H1 (cell line): ENCODE measurements around the gene APEX2. TPM values are rescaled to one million over a fixed set of nuclear protein-coding genes. Genes with fewer than 3 reads are reported as not detected.

Source experiments
- TEAD4 ChIP-seq: IDR thresholded peaks from 2 replicates; pipeline ENCODE4 v1.6.1; 2012; ENCODE audit warnings: low read depth, low read length, inconsistent platforms, mixed read lengths
- YY1 ChIP-seq: IDR thresholded peaks from 2 replicates; pipeline ENCODE4 v1.6.1; 2011; ENCODE audit warnings: low read depth, mild to moderate bottlenecking, low read length
- polyA plus RNA-seq, 7 experiments: library from polyadenylated mRNA; depleted of rRNA in 3 of 7; stranded (reverse) in 5 of 7; unstranded in 2 of 7; fragments of >200 nt in 5 of 7; fragments of 200-250 nt in 2 of 7; gene quantifications; 1 replicate in 5 of 7; 2 replicates in 1 of 7; 4 replicates in 1 of 7; pipeline versions ENCODE4 v1.2.1 to v1.2.3, GENCODE V29; 2011 to 2013; ENCODE audit warnings: missing spikeins in 2 of 7, mixed read lengths in 2 of 7
- total RNA-seq: library from RNA; stranded (reverse); fragmentation: NEBNext Ultra II Directional; extraction: Animal tissue kit (Norgen Biotek cat#: 25700); gene quantifications from 2 replicates; pipeline ENCODE4 v1.2.1, GENCODE V29; 2021
- TF ChIP-seq, protein P1 (sequence below): fragments of 300-600 bp; sonication (generic); IDR thresholded peaks from 2 replicates; pipeline ENCODE4 v1.7.1; 2012; ENCODE audit warnings: low read length, moderate library complexity, mild to moderate bottlenecking, inconsistent platforms; ENCODE audit not compliant: insufficient replicate concordance
- TF ChIP-seq, protein P2 (sequence below): IDR thresholded peaks from 2 replicates; pipeline ENCODE4 v1.6.1; 2012; ENCODE audit warnings: low read length, inconsistent platforms

Gene APEX2
- total and polyA plus RNA-seq, 2 of the 8 experiments (the other 6 are each of a cell fraction or from before 2014, with no cell fraction given), result 18.9 to 36.4 TPM

DNA sequence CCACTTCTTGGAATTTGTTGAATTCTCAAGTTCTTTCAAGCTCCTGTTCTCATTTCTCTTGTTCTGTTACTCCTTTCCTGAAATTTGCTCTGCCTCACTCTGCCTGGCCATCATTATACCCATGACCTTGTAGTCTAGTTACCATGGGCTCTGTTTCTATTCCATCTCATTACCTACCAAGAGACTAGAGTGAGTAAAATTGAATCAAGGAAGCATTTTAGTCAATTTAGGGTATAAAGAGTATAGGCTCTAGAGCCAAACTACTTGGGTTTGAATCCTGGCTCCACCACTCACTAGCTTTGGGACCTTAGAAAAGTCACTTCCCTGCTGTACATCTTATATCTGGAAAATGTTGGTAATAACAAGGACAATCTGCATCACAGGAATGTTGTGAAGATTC is 28.4 kb downstream of the APEX2 start (continued):
- TF ChIP-seq, protein P1, sequence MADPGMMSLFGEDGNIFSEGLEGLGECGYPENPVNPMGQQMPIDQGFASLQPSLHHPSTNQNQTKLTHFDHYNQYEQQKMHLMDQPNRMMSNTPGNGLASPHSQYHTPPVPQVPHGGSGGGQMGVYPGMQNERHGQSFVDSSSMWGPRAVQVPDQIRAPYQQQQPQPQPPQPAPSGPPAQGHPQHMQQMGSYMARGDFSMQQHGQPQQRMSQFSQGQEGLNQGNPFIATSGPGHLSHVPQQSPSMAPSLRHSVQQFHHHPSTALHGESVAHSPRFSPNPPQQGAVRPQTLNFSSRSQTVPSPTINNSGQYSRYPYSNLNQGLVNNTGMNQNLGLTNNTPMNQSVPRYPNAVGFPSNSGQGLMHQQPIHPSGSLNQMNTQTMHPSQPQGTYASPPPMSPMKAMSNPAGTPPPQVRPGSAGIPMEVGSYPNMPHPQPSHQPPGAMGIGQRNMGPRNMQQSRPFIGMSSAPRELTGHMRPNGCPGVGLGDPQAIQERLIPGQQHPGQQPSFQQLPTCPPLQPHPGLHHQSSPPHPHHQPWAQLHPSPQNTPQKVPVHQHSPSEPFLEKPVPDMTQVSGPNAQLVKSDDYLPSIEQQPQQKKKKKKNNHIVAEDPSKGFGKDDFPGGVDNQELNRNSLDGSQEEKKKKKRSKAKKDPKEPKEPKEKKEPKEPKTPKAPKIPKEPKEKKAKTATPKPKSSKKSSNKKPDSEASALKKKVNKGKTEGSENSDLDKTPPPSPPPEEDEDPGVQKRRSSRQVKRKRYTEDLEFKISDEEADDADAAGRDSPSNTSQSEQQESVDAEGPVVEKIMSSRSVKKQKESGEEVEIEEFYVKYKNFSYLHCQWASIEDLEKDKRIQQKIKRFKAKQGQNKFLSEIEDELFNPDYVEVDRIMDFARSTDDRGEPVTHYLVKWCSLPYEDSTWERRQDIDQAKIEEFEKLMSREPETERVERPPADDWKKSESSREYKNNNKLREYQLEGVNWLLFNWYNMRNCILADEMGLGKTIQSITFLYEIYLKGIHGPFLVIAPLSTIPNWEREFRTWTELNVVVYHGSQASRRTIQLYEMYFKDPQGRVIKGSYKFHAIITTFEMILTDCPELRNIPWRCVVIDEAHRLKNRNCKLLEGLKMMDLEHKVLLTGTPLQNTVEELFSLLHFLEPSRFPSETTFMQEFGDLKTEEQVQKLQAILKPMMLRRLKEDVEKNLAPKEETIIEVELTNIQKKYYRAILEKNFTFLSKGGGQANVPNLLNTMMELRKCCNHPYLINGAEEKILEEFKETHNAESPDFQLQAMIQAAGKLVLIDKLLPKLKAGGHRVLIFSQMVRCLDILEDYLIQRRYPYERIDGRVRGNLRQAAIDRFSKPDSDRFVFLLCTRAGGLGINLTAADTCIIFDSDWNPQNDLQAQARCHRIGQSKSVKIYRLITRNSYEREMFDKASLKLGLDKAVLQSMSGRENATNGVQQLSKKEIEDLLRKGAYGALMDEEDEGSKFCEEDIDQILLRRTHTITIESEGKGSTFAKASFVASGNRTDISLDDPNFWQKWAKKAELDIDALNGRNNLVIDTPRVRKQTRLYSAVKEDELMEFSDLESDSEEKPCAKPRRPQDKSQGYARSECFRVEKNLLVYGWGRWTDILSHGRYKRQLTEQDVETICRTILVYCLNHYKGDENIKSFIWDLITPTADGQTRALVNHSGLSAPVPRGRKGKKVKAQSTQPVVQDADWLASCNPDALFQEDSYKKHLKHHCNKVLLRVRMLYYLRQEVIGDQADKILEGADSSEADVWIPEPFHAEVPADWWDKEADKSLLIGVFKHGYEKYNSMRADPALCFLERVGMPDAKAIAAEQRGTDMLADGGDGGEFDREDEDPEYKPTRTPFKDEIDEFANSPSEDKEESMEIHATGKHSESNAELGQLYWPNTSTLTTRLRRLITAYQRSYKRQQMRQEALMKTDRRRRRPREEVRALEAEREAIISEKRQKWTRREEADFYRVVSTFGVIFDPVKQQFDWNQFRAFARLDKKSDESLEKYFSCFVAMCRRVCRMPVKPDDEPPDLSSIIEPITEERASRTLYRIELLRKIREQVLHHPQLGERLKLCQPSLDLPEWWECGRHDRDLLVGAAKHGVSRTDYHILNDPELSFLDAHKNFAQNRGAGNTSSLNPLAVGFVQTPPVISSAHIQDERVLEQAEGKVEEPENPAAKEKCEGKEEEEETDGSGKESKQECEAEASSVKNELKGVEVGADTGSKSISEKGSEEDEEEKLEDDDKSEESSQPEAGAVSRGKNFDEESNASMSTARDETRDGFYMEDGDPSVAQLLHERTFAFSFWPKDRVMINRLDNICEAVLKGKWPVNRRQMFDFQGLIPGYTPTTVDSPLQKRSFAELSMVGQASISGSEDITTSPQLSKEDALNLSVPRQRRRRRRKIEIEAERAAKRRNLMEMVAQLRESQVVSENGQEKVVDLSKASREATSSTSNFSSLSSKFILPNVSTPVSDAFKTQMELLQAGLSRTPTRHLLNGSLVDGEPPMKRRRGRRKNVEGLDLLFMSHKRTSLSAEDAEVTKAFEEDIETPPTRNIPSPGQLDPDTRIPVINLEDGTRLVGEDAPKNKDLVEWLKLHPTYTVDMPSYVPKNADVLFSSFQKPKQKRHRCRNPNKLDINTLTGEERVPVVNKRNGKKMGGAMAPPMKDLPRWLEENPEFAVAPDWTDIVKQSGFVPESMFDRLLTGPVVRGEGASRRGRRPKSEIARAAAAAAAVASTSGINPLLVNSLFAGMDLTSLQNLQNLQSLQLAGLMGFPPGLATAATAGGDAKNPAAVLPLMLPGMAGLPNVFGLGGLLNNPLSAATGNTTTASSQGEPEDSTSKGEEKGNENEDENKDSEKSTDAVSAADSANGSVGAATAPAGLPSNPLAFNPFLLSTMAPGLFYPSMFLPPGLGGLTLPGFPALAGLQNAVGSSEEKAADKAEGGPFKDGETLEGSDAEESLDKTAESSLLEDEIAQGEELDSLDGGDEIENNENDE, result no peak
- TF ChIP-seq YY1 (no peak), TEAD4 (no peak)
- TF ChIP-seq, protein P2, sequence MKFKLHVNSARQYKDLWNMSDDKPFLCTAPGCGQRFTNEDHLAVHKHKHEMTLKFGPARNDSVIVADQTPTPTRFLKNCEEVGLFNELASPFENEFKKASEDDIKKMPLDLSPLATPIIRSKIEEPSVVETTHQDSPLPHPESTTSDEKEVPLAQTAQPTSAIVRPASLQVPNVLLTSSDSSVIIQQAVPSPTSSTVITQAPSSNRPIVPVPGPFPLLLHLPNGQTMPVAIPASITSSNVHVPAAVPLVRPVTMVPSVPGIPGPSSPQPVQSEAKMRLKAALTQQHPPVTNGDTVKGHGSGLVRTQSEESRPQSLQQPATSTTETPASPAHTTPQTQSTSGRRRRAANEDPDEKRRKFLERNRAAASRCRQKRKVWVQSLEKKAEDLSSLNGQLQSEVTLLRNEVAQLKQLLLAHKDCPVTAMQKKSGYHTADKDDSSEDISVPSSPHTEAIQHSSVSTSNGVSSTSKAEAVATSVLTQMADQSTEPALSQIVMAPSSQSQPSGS, result no peak
